NCI-H446 treated with DMSO at 0.1 percent for 48 hours (cell line): ENCODE results near the gene TERB2.
"Not testable (repeated sequence)": the region's sequence is repeated elsewhere in the genome, so short reads cannot be mapped to it uniquely, and the experiment has no call there.

Experiments used
- DNase-seq: peaks from one replicate; lab custom pipeline; 2025; lab: John Stamatoyannopoulos, UW

TERB2 gene

GRCh38 chr15:44956388-44956787, at the start of gene TERB2:
Gene TERB2 (plus strand): TSS chr15:44956687. CDS start chr15:44956719, 32 bp downstream.
- DNase-seq: no peak

GRCh38 chr15:44909423-44909822, 47.1 kb upstream of the TERB2 start:
- no peak for DNase-seq

- DNase-seq: no peak
Measured at GRCh38 chr15:44910981-44911625, 45.4 kb upstream of the TERB2 start.

GRCh38 chr15:44912186-44912585, 44.3 kb upstream of the TERB2 start:
- DNase-seq: not testable (repeated sequence)

GRCh38 chr15:44912974-44913448, 43.5 kb upstream of the TERB2 start:
- not testable (repeated sequence) for DNase-seq

GRCh38 chr15:44918136-44918535, 38.4 kb upstream of the TERB2 start:
- no peak for DNase-seq

- DNase-seq: not testable (repeated sequence)
Measured at GRCh38 chr15:44928658-44929057, 27.8 kb upstream of the TERB2 start.

GRCh38 chr15:44930283-44930682, 26.2 kb upstream of the TERB2 start:
- DNase-seq: not testable (repeated sequence)

- not testable (repeated sequence) for DNase-seq
Measured at GRCh38 chr15:44958302-44958701, 1.8 kb downstream of the TERB2 start.

GRCh38 chr15:44968475-44968874, 12.0 kb downstream of the TERB2 start:
- no peak for DNase-seq

GRCh38 chr15:44971036-44971435, 14.5 kb downstream of the TERB2 start:
- no peak for DNase-seq

GRCh38 chr15:44976183-44976582, 19.7 kb downstream of the TERB2 start:
- not testable (repeated sequence) for DNase-seq

- peak; percentile 10 for DNase-seq
Measured at GRCh38 chr15:44977781-44978180, 21.3 kb downstream of the TERB2 start.

GRCh38 chr15:44979617-44980339, 23.3 kb downstream of the TERB2 start:
- not testable (repeated sequence) for DNase-seq

- not testable (repeated sequence) for DNase-seq
Measured at GRCh38 chr15:44984144-44984543, 27.7 kb downstream of the TERB2 start.

- not testable (repeated sequence) for DNase-seq
Measured at GRCh38 chr15:44986346-44987055, 30.0 kb downstream of the TERB2 start.

- DNase-seq: not testable (repeated sequence)
Measured at GRCh38 chr15:44987711-44988110, 31.2 kb downstream of the TERB2 start.

- DNase-seq: not testable (repeated sequence)
Measured at GRCh38 chr15:44988184-44988869, 31.8 kb downstream of the TERB2 start.

- DNase-seq: not testable (repeated sequence)
Measured at GRCh38 chr15:44988870-44989219, 32.4 kb downstream of the TERB2 start.

- not testable (repeated sequence) for DNase-seq
Measured at GRCh38 chr15:44997632-44998031, 41.1 kb downstream of the TERB2 start.

GRCh38 chr15:44999105-44999504, 42.6 kb downstream of the TERB2 start:
- no peak for DNase-seq

- not testable (repeated sequence) for DNase-seq
Measured at GRCh38 chr15:45001180-45001579, 44.7 kb downstream of the TERB2 start.
